MM.1S (cell line): ENCODE data around the gene SSNA1.

Experiments
- EZH2 ChIP-seq: fragments of 300-600 bp; sonication (generic); optimal IDR thresholded peaks from 2 replicates; pipeline ENCODE3; 2017; ENCODE audit warnings: low read depth, mild to moderate bottlenecking, antibody characterized with exemption, low read length, mixed read lengths
- TF ChIP-seq, protein P1 (sequence below): fragments of 300-600 bp; sonication (generic); IDR thresholded peaks from 2 replicates; pipeline ENCODE4 v1.5.1; 2016; ENCODE audit warnings: antibody characterized with exemption, low read length, mixed read lengths

GRCh38 chr9:137237759-137238726 lies 49.6 kb downstream of the SSNA1 start:
- TF ChIP-seq, protein P1, sequence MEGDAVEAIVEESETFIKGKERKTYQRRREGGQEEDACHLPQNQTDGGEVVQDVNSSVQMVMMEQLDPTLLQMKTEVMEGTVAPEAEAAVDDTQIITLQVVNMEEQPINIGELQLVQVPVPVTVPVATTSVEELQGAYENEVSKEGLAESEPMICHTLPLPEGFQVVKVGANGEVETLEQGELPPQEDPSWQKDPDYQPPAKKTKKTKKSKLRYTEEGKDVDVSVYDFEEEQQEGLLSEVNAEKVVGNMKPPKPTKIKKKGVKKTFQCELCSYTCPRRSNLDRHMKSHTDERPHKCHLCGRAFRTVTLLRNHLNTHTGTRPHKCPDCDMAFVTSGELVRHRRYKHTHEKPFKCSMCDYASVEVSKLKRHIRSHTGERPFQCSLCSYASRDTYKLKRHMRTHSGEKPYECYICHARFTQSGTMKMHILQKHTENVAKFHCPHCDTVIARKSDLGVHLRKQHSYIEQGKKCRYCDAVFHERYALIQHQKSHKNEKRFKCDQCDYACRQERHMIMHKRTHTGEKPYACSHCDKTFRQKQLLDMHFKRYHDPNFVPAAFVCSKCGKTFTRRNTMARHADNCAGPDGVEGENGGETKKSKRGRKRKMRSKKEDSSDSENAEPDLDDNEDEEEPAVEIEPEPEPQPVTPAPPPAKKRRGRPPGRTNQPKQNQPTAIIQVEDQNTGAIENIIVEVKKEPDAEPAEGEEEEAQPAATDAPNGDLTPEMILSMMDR, result no peak
- no peak for TF ChIP-seq EZH2
